WTC11 (cell line): Measurements from ENCODE around the gene DCST2. TPM values are rescaled to one million over a fixed set of nuclear protein-coding genes. Genes with fewer than 3 reads are reported as not detected.

Experiments
- CREB1 ChIP-seq: sonication (generic); formaldehyde crosslinking; IDR thresholded peaks from 2 replicates; pipeline ENCODE4 v1.8.0; 2023; ENCODE audit warnings: mild to moderate bottlenecking, missing genetic modification reagents
- ETV6 ChIP-seq: sonication (generic); formaldehyde crosslinking; IDR thresholded peaks from 2 replicates; pipeline ENCODE4 v1.8.1; 2022; ENCODE audit warnings: mild to moderate bottlenecking, missing genetic modification reagents
- FOXJ3 ChIP-seq: sonication (generic); formaldehyde crosslinking; IDR thresholded peaks from 2 replicates; pipeline ENCODE4 v1.9.0; 2021; ENCODE audit warnings: missing genetic modification reagents, mild to moderate bottlenecking, borderline replicate concordance
- FOXK1 ChIP-seq: sonication (generic); formaldehyde crosslinking; IDR thresholded peaks from 2 replicates; pipeline ENCODE4 v1.8.0; 2022; ENCODE audit warnings: mild to moderate bottlenecking, moderate library complexity, missing genetic modification reagents
- GRHL2 ChIP-seq: fragments of 250-450 bp; sonication (Bioruptor Pico); IDR thresholded peaks from 2 replicates; pipeline ENCODE4 v1.8.0; 2022; ENCODE audit warnings: mild to moderate bottlenecking, moderate library complexity; ENCODE audit not compliant: insufficient replicate concordance, severe bottlenecking
- KAT7 ChIP-seq: sonication (generic); formaldehyde crosslinking; IDR thresholded peaks from 2 replicates; pipeline ENCODE4 v1.8.1; 2023; ENCODE audit warnings: missing genetic modification reagents, mild to moderate bottlenecking, borderline replicate concordance
- SOX15 ChIP-seq: fragments of 250-450 bp; sonication (Bioruptor Pico); IDR thresholded peaks from 2 replicates; pipeline ENCODE4 v1.9.0; 2021; ENCODE audit warnings: mild to moderate bottlenecking
- TEAD1 ChIP-seq: sonication (generic); formaldehyde crosslinking; IDR thresholded peaks from 2 replicates; pipeline ENCODE4 v1.8.0; 2022; ENCODE audit warnings: mild to moderate bottlenecking, missing genetic modification reagents
- ZNF232 ChIP-seq: sonication (generic); formaldehyde crosslinking; IDR thresholded peaks from 2 replicates; pipeline ENCODE4 v1.8.0; 2022; ENCODE audit warnings: mild to moderate bottlenecking, missing genetic modification reagents
- ZNF263 ChIP-seq: sonication (generic); formaldehyde crosslinking; IDR thresholded peaks from 2 replicates; pipeline ENCODE4 v1.8.1; 2022; ENCODE audit warnings: low read depth, mild to moderate bottlenecking, moderate library complexity, missing genetic modification reagents
- ZNF396 ChIP-seq: fragments of 250-450 bp; sonication (Bioruptor Pico); IDR thresholded peaks from 2 replicates; pipeline ENCODE4 v1.8.0; 2021; ENCODE audit warnings: mild to moderate bottlenecking, moderate library complexity, borderline replicate concordance
- ZNF416 ChIP-seq: fragments of 250-450 bp; sonication (Bioruptor Pico); IDR thresholded peaks from 2 replicates; pipeline ENCODE4 v1.9.0; 2021; ENCODE audit warnings: mild to moderate bottlenecking, inconsistent platforms
- ZNF671 ChIP-seq: fragments of 250-450 bp; sonication (Bioruptor Pico); IDR thresholded peaks from 2 replicates; pipeline ENCODE4 v1.8.0; 2021; ENCODE audit warnings: mild to moderate bottlenecking
- total RNA-seq: library from RNA; stranded (reverse); gene quantifications from 3 replicates; pipeline ENCODE4 v1.2.3, GENCODE V29; 2021
- TF ChIP-seq, protein P1 (sequence below): sonication (generic); formaldehyde crosslinking; IDR thresholded peaks from 2 replicates; pipeline ENCODE4 v1.8.1; 2023; ENCODE audit warnings: mild to moderate bottlenecking, missing genetic modification reagents, borderline replicate concordance
- TF ChIP-seq, protein P2 (sequence below): fragments of 250-450 bp; sonication (Bioruptor Pico); conservative IDR thresholded peaks from 2 replicates; pipeline ENCODE4 v1.9.0; 2021; ENCODE audit warnings: mild to moderate bottlenecking
- TF ChIP-seq, protein P3 (sequence below): fragments of 250-450 bp; sonication (Bioruptor Pico); IDR thresholded peaks from 2 replicates; pipeline ENCODE4 v1.9.0; 2021; ENCODE audit warnings: moderate library complexity, mild to moderate bottlenecking, inconsistent platforms, borderline replicate concordance
- TF ChIP-seq, protein P4 (sequence below): fragments of 250-450 bp; sonication (Bioruptor Pico); IDR thresholded peaks from 2 replicates; pipeline ENCODE4 v2.1.2; 2022; ENCODE audit warnings: mild to moderate bottlenecking, moderate library complexity
- TF ChIP-seq, protein P5 (sequence below): fragments of 250-450 bp; sonication (Bioruptor Pico); IDR thresholded peaks from 2 replicates; pipeline ENCODE4 v1.9.0; 2021; ENCODE audit warnings: mild to moderate bottlenecking
- TF ChIP-seq, protein P6 (sequence below): sonication (generic); formaldehyde crosslinking; IDR thresholded peaks from 2 replicates; pipeline ENCODE4 v1.8.0; 2022; ENCODE audit warnings: mild to moderate bottlenecking, missing genetic modification reagents
- TF ChIP-seq, protein P7 (sequence below): sonication (generic); formaldehyde crosslinking; IDR thresholded peaks from 2 replicates; pipeline ENCODE4 v1.8.1; 2023; ENCODE audit warnings: mild to moderate bottlenecking, missing genetic modification reagents, moderate library complexity
- TF ChIP-seq, protein P8 (sequence below): sonication (generic); formaldehyde crosslinking; IDR thresholded peaks from 2 replicates; pipeline ENCODE4 v1.8.1; 2022; ENCODE audit warnings: low read depth, mild to moderate bottlenecking, moderate library complexity, missing genetic modification reagents, borderline replicate concordance
- TF ChIP-seq, protein P9 (sequence below): fragments of 200-600 bp; IDR thresholded peaks from 2 replicates; pipeline ENCODE4 v1.8.0; 2022; ENCODE audit warnings: antibody characterized with exemption

Gene DCST2
- total RNA-seq, 1 experiment from 2014 or later, result 0.83 TPM

DNA sequence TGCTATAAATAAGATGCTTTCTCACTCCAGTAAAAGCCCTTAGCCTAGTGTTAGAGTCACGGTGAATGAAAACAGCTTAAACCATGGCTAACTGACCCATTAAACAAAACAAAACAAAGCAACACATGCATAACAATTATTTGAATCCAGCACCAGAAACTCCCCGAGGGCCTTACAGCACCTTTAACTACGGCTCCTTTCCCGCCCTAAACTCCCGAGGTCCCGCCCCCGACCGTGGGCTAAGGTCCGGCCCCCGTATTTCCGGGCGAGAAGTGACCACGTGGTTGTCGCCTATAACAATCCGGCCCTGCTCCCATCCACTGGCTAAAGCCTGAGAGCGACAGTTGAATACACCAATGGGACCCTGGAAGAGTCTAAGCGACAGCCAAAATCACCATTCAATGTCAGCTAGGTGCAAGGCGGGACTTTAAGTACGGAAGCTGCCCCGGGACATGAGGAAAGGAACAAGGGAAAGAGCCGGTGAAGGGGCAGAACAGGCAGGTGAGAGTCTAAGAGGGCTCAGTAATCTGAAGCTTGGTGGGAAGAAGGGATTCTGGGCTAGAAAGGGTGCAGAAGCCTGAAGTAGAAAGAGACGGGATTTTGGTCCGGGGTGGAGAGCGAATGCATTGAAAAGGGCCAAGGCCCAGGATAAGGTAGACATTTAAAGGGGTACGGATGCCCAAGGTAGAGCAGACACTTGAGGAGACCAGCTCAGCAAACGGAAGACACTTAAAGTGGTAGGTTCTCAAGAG lies 50.5 kb downstream of the DCST2 start, which contains the start of gene FLAD1 (continued):
- TF ChIP-seq GRHL2 (CRISPR knock-in tag) (no peak), TEAD1 (no peak), ZNF263 (no peak), FOXK1 (CRISPR knock-in tag) (peak; percentile 63; the same call in 1 of the 2 replicates), CREB1 (CRISPR knock-in tag) (no peak), ETV6 (CRISPR knock-in tag) (0 out of 2 replicates have a peak, but pooled peaks have one; percentile 69), ZNF232 (CRISPR knock-in tag) (no peak), FOXJ3 (no peak), ZNF671 (CRISPR knock-in tag) (no peak), ZNF396 (CRISPR knock-in tag) (no peak), ZNF416 (no peak), SOX15 (CRISPR knock-in tag) (no peak), KAT7 (CRISPR knock-in tag) (no peak)
- TF ChIP-seq, protein P1, sequence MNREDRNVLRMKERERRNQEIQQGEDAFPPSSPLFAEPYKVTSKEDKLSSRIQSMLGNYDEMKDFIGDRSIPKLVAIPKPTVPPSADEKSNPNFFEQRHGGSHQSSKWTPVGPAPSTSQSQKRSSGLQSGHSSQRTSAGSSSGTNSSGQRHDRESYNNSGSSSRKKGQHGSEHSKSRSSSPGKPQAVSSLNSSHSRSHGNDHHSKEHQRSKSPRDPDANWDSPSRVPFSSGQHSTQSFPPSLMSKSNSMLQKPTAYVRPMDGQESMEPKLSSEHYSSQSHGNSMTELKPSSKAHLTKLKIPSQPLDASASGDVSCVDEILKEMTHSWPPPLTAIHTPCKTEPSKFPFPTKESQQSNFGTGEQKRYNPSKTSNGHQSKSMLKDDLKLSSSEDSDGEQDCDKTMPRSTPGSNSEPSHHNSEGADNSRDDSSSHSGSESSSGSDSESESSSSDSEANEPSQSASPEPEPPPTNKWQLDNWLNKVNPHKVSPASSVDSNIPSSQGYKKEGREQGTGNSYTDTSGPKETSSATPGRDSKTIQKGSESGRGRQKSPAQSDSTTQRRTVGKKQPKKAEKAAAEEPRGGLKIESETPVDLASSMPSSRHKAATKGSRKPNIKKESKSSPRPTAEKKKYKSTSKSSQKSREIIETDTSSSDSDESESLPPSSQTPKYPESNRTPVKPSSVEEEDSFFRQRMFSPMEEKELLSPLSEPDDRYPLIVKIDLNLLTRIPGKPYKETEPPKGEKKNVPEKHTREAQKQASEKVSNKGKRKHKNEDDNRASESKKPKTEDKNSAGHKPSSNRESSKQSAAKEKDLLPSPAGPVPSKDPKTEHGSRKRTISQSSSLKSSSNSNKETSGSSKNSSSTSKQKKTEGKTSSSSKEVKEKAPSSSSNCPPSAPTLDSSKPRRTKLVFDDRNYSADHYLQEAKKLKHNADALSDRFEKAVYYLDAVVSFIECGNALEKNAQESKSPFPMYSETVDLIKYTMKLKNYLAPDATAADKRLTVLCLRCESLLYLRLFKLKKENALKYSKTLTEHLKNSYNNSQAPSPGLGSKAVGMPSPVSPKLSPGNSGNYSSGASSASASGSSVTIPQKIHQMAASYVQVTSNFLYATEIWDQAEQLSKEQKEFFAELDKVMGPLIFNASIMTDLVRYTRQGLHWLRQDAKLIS (CRISPR knock-in tag), result no peak
- TF ChIP-seq, protein P2, sequence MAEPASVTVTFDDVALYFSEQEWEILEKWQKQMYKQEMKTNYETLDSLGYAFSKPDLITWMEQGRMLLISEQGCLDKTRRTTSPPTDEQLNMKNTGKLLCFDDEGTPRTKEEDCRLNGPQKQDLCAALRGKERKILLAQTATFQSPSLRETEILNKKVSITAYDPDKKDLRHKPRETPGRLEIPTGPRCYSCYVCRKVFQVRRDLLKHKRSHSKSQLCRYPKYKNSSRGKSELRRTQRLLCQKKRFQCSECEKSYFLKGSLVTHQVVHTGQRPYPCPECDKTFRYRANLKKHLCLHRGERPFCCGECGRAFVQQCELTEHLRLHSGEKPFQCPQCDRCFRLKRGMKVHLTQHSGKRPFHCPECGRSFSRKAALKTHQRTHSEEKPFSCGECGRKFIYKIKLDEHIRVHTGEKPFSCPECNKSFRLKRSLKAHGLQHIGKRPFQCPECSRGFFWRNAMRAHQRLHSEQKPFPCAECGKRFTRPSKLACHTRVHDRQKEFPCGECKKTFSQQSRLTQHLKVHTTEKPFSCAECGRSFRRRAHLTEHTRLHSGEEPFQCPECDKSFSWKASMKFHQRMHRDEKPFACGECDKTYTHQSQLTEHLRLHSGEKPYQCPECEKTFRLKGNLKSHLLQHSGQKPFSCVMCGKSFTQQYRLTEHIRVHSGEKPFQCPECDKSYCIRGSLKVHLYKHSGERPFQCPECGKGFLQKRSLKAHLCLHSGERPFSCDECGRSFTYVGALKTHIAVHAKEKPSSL (CRISPR knock-in tag), result no peak
- TF ChIP-seq, protein P3, sequence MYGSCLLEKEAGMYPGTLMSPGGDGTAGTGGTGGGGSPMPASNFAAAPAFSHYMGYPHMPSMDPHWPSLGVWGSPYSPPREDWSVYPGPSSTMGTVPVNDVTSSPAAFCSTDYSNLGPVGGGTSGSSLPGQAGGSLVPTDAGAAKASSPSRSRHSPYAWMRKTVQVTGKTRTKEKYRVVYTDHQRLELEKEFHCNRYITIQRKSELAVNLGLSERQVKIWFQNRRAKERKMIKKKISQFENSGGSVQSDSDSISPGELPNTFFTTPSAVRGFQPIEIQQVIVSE (CRISPR knock-in tag), result no peak
- TF ChIP-seq, protein P4, sequence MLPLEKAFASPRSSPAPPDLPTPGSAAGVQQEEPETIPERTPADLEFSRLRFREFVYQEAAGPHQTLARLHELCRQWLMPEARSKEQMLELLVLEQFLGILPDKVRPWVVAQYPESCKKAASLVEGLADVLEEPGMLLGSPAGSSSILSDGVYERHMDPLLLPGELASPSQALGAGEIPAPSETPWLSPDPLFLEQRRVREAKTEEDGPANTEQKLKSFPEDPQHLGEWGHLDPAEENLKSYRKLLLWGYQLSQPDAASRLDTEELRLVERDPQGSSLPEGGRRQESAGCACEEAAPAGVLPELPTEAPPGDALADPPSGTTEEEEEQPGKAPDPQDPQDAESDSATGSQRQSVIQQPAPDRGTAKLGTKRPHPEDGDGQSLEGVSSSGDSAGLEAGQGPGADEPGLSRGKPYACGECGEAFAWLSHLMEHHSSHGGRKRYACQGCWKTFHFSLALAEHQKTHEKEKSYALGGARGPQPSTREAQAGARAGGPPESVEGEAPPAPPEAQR (CRISPR knock-in tag), result no peak
- TF ChIP-seq, protein P5, sequence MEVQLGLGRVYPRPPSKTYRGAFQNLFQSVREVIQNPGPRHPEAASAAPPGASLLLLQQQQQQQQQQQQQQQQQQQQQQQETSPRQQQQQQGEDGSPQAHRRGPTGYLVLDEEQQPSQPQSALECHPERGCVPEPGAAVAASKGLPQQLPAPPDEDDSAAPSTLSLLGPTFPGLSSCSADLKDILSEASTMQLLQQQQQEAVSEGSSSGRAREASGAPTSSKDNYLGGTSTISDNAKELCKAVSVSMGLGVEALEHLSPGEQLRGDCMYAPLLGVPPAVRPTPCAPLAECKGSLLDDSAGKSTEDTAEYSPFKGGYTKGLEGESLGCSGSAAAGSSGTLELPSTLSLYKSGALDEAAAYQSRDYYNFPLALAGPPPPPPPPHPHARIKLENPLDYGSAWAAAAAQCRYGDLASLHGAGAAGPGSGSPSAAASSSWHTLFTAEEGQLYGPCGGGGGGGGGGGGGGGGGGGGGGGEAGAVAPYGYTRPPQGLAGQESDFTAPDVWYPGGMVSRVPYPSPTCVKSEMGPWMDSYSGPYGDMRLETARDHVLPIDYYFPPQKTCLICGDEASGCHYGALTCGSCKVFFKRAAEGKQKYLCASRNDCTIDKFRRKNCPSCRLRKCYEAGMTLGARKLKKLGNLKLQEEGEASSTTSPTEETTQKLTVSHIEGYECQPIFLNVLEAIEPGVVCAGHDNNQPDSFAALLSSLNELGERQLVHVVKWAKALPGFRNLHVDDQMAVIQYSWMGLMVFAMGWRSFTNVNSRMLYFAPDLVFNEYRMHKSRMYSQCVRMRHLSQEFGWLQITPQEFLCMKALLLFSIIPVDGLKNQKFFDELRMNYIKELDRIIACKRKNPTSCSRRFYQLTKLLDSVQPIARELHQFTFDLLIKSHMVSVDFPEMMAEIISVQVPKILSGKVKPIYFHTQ, result peak; percentile 71; the same call in 1 of the 2 replicates
- TF ChIP-seq, protein P6, sequence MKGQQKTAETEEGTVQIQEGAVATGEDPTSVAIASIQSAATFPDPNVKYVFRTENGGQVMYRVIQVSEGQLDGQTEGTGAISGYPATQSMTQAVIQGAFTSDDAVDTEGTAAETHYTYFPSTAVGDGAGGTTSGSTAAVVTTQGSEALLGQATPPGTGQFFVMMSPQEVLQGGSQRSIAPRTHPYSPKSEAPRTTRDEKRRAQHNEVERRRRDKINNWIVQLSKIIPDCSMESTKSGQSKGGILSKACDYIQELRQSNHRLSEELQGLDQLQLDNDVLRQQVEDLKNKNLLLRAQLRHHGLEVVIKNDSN (CRISPR knock-in tag), result peak; percentile 94
- TF ChIP-seq, protein P7, sequence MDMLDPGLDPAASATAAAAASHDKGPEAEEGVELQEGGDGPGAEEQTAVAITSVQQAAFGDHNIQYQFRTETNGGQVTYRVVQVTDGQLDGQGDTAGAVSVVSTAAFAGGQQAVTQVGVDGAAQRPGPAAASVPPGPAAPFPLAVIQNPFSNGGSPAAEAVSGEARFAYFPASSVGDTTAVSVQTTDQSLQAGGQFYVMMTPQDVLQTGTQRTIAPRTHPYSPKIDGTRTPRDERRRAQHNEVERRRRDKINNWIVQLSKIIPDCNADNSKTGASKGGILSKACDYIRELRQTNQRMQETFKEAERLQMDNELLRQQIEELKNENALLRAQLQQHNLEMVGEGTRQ (CRISPR knock-in tag), result peak; percentile 94
- TF ChIP-seq, protein P8, sequence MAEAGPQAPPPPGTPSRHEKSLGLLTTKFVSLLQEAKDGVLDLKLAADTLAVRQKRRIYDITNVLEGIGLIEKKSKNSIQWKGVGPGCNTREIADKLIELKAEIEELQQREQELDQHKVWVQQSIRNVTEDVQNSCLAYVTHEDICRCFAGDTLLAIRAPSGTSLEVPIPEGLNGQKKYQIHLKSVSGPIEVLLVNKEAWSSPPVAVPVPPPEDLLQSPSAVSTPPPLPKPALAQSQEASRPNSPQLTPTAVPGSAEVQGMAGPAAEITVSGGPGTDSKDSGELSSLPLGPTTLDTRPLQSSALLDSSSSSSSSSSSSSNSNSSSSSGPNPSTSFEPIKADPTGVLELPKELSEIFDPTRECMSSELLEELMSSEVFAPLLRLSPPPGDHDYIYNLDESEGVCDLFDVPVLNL (CRISPR knock-in tag), result no peak
- TF ChIP-seq, protein P9, sequence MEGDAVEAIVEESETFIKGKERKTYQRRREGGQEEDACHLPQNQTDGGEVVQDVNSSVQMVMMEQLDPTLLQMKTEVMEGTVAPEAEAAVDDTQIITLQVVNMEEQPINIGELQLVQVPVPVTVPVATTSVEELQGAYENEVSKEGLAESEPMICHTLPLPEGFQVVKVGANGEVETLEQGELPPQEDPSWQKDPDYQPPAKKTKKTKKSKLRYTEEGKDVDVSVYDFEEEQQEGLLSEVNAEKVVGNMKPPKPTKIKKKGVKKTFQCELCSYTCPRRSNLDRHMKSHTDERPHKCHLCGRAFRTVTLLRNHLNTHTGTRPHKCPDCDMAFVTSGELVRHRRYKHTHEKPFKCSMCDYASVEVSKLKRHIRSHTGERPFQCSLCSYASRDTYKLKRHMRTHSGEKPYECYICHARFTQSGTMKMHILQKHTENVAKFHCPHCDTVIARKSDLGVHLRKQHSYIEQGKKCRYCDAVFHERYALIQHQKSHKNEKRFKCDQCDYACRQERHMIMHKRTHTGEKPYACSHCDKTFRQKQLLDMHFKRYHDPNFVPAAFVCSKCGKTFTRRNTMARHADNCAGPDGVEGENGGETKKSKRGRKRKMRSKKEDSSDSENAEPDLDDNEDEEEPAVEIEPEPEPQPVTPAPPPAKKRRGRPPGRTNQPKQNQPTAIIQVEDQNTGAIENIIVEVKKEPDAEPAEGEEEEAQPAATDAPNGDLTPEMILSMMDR, result no peak
